Measurements from ENCODE around the gene RAD51B. TPM values are rescaled to one million over a fixed set of nuclear protein-coding genes. Genes with fewer than 3 reads are reported as not detected.

Gene RAD51B
- total and polyA plus RNA-seq, 9 of the 15 experiments (the other 6 are each of a cell fraction or from before 2014, with no cell fraction given): 8.5 to 17.3 (median 11.3) TPM

GRCh38 chr14:68587931-68588330 lies 768.4 kb downstream of the RAD51B start:
- FAIRE-seq (no peak), DNase-seq (ENCODE audit: extremely low read depth in 1 of 4, low spot score in 3 of 4) (no peak), ATAC-seq (no peak)
- TF ChIP-seq HBP1 (CRISPR knock-in tag; IDR thresholded peaks at IDR 0.05): no peak
- TF ChIP-seq MTA3 (IDR thresholded peaks at IDR 0.05; ENCODE audit: borderline replicate concordance): no peak
- TF ChIP-seq SMARCE1 (IDR thresholded peaks at IDR 0.05): no peak
- no peak for TF ChIP-seq MCM5 (IDR thresholded peaks at IDR 0.05; ENCODE audit: low read depth)
- no peak for TF ChIP-seq RUNX1 (IDR thresholded peaks at IDR 0.05; ENCODE audit: low read depth)
- no peak for TF ChIP-seq ZNF175 (CRISPR knock-in tag; IDR thresholded peaks at IDR 0.05; ENCODE audit: low read depth)
- no peak for TF ChIP-seq MLX (CRISPR knock-in tag; conservative IDR thresholded peaks at IDR 0.05)
- TF ChIP-seq TGIF2 (CRISPR knock-in tag; IDR thresholded peaks at IDR 0.05): no peak
- TF ChIP-seq ZNF696 (CRISPR knock-in tag; conservative IDR thresholded peaks at IDR 0.05): no peak
- TF ChIP-seq ZNF217 (CRISPR knock-in tag; IDR thresholded peaks at IDR 0.05): no peak
- no peak for TF ChIP-seq NONO (IDR thresholded peaks at IDR 0.05; ENCODE audit: low read depth in 2 of 2, low read length in 1 of 2)
- TF ChIP-seq EGR1 (conservative IDR thresholded peaks at IDR 0.05): no peak
- TF ChIP-seq KLF6 (CRISPR knock-in tag; IDR thresholded peaks at IDR 0.05; ENCODE audit: borderline replicate concordance): no peak
- no peak for TF ChIP-seq POU5F1 (IDR thresholded peaks at IDR 0.05; ENCODE audit: borderline replicate concordance, low read depth, low read length, partially characterized antibody)
- TF ChIP-seq POLR2B (IDR thresholded peaks at IDR 0.05; ENCODE audit: low read depth, partially characterized antibody): no peak
- TF ChIP-seq SRSF7 (optimal IDR thresholded peaks at IDR 0.05; ENCODE audit: low read depth, low read length): no peak
- TF ChIP-seq ZNF263 (CRISPR knock-in tag; IDR thresholded peaks at IDR 0.05; ENCODE audit: borderline replicate concordance): no peak
- no peak for TF ChIP-seq POLR2AphosphoS5 (IDR thresholded peaks at IDR 0.05; ENCODE audit: control insufficient read depth, insufficient read depth, low read depth, low read length)
- TF ChIP-seq TCF7 (IDR thresholded peaks at IDR 0.05; ENCODE audit: borderline replicate concordance): no peak
- TF ChIP-seq ZNF57 (CRISPR knock-in tag; IDR thresholded peaks at IDR 0.05): no peak
- H3K9me1 ChIP-seq (ENCODE audit: control insufficient read depth, insufficient read depth, low read length): no peaks in the 10 kb centered on the region
- H3K36me3 ChIP-seq (ENCODE audit: control insufficient read depth, insufficient read depth, low read length): no peaks in the 10 kb centered on the region
- H3K27me3 ChIP-seq (ENCODE audit: control insufficient read depth in 2 of 2, insufficient read depth in 2 of 2, low read length in 2 of 2): peaks cover 0 to 6% of the 10 kb centered on the region in 2 experiments; a peak in 2 of 5 replicates
- no TSS peak for BruUV-seq (replicated peaks)
- in situ Hi-C loops (cut with MboI): no loop called here
- ChIA-PET POLR2A (interaction anchor here (1.0 kb wide), 1 partner anchor 13 kb away, joined by 3 read pairs; no protein-coding TSS in a partner anchor), CTCF (ENCODE audit: low intra/inter-chr PET ratio) (no interaction called here)
- no peak overlapping the region for H3K9ac ChIP-seq (ENCODE audit: insufficient read depth in 1 of 2, low read depth in 2 of 2, low read length in 2 of 2)
- no peaks in the 10 kb centered on the region for H3K4me1 ChIP-seq (replicated peaks in 1 of 2; ENCODE audit: control insufficient read depth in 2 of 2, insufficient read depth in 2 of 2, low read length in 2 of 2)
- no peaks in the 10 kb centered on the region; the same call in 1 of the 2 replicates for H4K20me1 ChIP-seq (replicated peaks; ENCODE audit: control insufficient read depth, insufficient read depth, low read length)
- H2AFZ ChIP-seq (ENCODE audit: low read depth, low read length): no peak overlapping the region
- intact Hi-C loops (cut with micrococcal nuclease): no loop called here
- H3K4me3 ChIP-seq: no peak overlapping the region
- no peak overlapping the region for H3K4me2 ChIP-seq (ENCODE audit: insufficient read depth, low read length)
- no peaks in the 10 kb centered on the region for H3K79me2 ChIP-seq (ENCODE audit: control insufficient read depth, insufficient read depth, low read length)
- H3K27ac ChIP-seq (ENCODE audit: extremely low read depth, low read depth, low read length): no peak overlapping the region
- no peaks in the 10 kb centered on the region for H3K9me3 ChIP-seq (replicated peaks; ENCODE audit: control insufficient read depth, insufficient read depth, low read depth, low read length)
- WGBS (ENCODE audit: insufficient coverage, low coverage, missing lambda C conversion rate): 34% methylated on average over 6 of the region's 6 CpGs

Measured in K562 (cell line).